Stimulated activated CD4-positive, alpha-beta T cell treated with anti-CD3 and anti-CD28 coated beads, TNF-alpha, amount 100 ng/mL, for 48 hours (primary cell): ENCODE results near the gene OXCT1.
"Not testable (repeated sequence)": the region's sequence is repeated elsewhere in the genome, so short reads cannot be mapped to it uniquely, and the experiment has no call there.

Source experiments
- DNase-seq, 3 donors: peaks; one replicate each; pipeline ENCODE4 v3.0.0-alpha.2; 2020; ENCODE audit warnings: low read depth in 3 of 3

The OXCT1 gene

DNA sequence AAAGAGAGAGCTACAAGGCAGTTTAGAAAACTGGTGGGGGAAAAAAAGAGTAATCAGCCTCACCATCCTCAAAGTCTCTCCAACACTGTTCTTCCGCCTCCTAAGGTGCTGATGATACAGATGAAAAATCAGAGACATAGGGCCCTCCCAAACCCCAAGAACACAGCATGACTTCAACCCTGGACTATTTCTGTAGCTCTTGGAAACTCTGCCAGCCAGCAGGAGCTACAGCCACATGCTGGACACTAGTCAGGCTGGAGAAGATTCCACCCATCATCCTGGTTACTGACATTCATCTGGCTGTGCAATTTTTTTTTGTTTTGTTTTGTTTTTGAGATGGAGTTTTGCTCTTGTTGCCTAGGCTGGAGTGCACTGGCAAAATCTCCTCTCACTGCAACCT lies 42.4 kb downstream of the OXCT1 start:
- DNase-seq, result no peak

DNA sequence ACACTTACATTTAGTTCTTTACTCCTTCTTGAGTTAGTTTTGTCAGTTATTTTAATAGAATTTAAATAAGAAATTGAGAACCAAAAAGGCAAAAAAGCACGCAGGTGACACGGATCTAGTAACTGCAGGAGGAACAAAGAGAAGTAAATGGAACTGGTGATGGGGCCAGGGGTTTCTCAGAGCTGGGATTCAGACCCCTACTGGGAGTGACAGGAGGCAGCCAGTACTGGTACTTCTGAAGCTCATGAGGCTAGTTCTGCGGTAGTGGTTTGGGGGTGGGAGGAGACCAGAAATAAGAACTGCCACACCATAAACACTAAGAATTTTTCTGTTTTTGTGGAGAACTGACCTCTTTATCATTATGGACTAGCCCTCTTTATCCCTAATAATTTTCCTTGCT lies 48.2 kb downstream of the OXCT1 start:
- DNase-seq, result no peak

DNA sequence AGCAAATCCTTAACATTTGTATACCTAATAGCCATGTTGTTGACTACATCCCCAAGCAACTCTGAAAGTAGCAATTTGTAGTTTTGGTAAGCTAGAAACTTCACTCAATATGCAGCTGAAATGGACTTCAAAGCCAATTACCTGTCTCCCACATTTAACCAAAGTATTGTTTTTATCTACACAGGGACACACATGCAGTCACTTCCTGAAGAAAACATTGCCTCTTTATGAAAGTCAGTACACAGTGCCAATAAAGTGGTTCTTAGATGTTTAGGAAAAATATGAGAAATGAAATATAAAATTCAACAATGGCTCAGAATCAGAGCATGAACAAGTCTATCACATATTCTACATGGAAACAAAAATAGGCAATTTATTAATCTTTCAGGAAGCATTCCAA lies 49.2 kb downstream of the OXCT1 start:
- DNase-seq, result no peak

DNA sequence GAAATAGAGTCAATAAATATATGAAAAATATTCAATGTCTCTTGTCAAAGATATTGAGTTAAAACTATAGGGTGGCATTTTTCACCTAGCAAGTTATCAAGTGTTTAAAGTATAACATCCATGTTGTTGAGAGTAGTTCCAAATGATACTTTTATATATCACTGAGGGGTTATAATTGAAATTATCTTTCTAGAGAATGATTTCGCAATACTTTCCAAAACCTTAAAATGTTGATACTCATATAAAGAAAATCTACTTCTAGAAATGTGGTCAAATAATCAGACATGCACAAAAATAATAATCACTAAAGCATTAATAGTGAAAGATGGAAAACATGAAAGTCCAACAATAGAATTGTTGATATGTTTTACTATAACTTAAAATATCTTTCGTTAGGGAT lies 50.1 kb downstream of the OXCT1 start:
- no peak for DNase-seq

DNA sequence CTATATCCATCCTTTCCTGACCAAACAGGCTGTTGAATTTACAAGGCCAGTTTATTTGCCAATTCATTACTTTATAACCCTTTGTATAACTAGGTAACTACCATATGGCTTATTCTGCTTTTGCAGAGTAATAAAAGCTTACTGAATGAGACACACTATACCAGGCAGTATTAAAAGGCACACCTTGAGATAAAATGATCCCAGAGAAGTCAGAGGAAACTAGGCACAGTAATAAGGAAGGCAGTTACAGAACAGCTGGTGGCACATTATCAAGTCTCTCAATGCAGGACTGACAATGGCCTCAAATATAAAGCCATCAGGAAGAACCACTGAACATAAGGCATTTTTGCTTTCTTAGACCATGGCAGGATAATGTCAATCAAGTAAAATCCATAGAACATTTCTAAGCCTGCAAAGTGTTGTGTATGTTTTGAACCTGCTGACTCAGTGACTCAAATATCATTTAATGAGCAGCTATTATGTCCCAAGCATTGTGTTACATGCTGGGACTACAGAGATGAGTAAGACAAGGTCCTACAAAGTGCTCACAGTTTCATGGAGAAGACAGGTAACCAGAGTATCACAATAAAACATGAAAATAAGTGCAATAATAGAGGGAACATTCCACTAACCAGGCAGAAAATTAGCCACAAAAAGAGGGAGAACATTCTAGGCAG lies 52.5 kb downstream of the OXCT1 start:
- DNase-seq, result no peak

DNA sequence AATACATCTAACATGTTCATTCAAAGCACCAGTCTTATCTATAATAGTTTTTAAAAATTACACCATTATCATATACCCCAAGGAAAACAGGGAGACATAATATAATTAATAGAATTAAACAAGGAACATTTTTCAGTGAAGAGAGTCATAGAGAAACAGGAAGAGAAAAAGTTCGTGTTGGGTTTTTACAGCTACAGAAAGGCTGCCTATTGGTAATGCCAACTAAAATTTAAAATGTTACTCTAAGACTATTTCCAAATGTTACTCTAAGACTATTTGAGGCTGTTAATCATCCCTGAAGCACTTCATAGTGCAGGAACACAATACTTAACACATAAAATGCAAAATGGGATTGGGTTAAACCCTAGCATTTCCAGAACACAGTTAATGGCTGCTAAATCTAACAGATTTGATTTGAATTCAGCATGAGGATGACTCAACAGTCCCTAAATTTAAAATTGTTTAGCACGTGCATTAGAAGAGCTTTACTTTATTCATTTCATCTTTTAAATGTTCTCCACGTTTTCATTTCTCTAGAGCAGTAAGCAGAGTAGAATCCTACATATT lies 54.5 kb downstream of the OXCT1 start:
- DNase-seq, result no peak

DNA sequence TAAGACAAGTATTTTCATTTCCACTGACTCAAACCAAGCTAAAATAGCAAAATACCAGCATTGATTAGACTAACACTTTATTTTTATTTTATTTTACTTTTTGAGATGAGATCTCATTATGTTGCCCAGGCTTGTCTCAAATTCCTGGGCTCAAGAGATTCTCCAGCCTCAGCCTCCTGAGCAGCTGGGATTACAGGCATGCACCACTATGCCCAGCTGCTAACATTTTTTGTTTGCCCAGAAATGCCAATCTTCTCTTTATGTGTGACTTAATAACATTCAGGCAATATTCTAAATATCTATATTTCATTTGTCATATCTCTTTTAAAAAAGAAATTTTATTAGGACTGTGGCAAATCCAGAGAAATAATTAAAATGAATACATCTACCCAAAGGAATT lies 55.0 kb downstream of the OXCT1 start:
- no peak for DNase-seq

DNA sequence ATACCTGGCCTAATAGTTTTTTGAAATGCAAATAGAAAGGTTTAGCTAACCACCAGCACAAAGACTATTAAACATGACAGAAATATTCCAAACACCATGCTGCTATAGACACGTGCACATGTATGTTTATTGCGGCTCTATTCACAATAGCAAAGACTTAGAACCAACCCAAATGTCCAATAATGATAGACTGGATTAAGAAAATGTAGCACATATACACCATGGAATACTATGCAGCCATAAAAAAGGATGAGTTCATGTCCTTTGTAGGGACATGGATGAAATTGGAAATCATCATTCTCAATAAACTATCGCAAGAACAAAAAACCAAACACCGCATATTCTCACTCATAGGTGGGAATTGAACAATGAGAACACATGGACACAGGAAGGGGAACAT lies 55.9 kb downstream of the OXCT1 start:
- not testable (repeated sequence) for DNase-seq

DNA sequence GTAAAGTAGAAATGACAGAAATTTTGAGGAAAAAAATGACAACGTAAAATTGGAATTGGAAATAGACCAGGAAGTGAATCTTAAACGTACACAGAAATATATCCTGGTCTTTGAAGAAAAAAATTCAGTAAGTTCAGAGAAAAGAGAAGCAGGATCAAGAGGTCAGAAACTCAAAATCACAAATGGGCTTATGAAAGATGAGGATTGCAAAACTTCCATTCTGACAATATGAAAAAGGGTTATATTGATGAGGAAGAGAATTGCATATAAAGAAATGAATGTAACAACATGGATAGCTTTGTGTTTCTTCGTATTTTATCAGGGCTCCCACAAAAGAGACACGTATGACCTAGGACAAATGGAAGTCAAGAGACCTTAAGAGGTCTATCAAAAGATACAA lies 58.1 kb downstream of the OXCT1 start:
- DNase-seq, result no peak

DNA sequence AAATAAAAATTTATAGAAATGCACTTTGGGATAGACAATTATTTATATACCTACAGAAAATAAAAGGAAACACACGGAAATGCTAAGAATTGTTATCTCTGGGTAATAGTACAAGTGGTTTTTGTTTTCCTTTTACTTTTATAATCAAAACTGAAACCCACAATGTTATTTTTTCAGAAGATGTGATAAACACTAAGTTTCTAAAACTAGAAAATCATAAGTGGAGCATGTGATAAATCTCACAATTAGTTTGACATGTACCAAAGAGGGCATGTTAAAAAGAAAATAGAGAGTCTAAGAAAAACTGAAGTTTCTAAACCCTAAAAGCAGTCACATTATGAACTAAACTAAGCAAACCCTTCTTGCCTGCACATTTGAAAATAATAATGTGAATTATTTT lies 61.1 kb downstream of the OXCT1 start:
- no peak for DNase-seq

DNA sequence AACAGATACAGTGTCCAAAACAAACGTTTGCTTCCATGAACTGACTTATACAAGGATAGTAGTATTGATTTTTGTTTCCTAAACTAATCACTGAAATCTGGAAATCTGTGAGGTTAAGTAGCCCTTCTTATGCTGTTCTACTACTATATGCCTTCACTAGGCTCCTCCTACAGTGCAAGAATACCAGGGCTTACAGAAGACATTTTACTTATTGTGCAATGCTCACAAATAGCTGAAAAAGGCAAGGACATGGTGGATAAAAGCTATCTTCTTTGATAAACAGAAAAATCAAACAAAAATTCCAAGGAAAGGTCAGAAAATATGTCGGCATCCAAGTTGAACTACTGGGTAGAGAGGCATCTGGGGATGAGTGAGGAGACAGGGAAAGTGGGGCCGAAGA lies 61.9 kb downstream of the OXCT1 start:
- no peak for DNase-seq

DNA sequence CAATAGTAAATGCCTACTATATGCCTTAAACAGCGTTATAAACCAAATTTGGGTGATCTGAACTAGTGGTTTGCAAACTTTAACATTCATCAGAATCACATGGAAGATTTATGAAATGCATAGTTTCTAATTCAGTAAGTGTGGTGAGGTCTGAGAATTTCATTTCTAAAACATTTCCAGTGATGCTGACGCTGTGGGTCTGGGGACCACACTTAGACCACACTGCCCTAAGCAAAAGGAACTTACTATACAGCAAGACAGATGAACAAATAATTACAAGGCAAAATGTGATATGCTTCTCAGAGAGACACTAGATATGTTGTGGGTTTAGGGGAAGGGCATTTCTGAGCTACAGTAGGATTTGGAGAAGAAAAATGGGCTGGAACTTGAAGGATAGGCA lies 72.6 kb downstream of the OXCT1 start:
- no peak for DNase-seq

DNA sequence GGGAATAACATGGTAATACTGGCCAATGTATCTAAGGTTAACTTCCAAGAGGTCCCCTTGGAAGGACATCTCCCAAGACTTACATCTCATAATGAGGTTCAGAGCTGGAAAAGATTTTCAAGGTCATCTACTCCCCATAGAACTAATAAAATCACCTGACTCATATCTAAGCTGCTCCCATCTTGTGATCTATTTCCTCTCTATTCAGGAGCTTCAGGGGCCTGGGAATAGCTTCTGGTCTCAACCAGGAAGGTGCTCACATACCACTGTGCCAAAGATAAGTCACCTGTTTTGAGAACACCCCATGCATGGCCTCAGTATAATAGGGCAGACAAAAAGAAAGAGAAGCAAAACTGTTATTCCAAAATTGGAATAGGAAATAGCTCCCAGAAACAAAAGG lies 74.2 kb downstream of the OXCT1 start:
- DNase-seq, result no peak

DNA sequence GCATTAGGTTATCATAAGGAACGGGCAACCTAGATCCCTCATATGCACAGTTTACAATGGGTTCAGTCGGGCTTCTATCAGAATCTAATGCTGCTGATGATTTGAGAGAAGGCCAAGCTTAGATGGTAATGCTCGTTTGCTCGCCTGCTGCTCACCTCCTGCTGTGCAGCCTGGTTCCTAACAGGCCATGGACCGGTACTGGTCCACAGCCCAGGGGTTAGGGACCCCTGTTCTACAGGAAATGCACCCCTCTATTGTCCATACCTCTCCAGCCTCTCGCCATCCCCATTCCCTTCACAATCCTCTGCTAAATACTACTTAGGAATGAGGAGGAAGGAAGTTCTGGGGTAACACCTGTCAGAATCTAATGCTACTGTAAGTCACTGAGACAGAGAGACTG lies 75.1 kb downstream of the OXCT1 start:
- DNase-seq, result no peak

DNA sequence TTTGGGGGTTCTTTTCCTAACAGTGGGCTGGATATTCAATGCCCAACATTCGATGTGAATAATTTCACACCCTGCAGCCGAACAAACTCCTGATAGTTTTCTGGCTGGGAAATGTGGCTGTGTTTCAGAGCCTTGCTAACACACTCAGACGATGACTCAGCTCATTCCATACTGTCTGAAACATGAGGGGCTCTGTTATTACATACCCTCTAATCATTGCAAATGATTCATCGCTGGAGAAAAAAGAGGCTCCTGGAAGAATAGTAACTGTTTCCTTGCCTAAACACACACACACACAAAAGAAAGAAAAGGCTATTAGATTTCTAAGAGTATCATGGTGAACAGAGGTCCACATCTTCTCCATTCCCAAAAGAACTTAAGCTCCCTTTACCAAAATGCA lies 75.8 kb downstream of the OXCT1 start:
- DNase-seq, result no peak

DNA sequence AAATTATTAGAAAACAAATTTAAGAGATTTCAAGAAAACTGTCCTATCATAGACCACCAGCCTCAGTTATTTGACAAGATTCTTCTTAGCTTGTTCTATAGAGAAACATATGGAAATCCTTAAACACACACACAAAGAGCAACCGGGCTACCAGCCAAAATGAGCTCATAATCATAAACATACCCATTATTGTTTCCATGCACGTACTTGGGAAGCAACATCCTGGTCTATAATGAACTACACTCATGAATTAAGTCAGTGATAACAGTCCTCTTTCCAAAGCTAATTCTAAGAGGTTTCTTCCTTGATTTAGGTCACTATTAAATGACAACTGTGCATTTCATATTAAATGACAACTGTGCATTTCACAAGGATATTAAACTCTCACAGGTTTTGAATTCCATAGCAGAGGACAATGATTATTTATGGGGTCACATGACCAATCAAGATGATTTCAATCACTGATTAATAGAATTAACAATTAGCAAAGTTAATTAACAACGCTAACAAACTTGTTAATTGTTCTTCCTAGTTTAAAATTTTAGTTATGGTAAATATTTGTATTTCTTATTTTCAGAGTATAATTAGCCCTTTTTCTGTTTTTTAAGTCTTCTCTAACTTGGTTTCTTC lies 77.0 kb downstream of the OXCT1 start:
- DNase-seq, result no peak

DNA sequence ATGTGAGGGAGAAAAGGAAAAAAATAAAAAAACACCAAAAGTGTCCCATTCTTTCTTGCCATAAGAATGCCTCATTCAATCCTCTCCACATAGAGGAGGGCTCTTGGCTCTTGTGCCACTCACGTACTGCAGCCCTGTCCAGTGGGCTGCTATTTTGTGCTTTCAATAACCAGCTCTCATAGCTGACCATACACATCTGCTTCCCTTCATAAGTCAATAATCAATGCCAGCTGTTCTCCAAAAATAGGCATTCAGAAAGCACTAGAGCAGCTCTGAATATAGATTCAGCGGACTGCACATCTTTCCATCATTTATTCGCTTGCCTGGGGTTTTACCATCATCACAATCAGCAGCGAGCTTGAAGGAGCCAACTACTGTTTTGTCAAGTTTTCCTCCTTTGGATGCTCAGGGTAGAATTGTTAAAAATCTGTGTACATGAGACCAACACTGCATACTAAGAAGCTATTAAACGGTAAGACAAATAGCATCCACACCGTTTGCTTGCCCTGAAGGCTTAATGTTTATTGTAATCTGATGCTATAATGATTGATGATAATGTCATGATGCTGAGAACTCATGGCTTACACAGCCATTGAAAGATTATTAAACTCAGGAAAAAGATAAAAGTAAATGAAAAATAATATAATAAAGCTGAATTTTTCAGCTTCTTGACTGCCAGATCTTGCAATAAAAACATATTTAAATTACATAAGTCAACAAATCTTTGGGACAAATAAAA lies 80.0 kb downstream of the OXCT1 start:
- no peak for DNase-seq

DNA sequence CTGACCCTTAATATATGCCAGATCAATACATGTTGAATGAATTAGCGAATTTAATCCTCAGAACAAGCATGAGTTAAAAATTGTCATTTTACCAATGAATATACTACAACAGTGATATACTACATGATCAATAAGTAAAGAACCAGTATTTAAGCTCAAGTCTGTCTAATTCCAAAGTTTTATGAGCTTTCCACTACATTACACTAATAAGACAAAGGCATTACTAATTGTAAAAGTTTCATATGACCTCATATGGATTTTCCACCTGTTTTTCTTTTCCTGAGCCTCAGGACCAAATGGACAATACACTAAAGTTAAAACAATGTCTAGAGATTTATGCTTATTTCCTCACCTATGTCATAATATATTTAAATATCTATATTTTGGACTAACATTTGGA lies 80.8 kb downstream of the OXCT1 start:
- DNase-seq, result no peak

DNA sequence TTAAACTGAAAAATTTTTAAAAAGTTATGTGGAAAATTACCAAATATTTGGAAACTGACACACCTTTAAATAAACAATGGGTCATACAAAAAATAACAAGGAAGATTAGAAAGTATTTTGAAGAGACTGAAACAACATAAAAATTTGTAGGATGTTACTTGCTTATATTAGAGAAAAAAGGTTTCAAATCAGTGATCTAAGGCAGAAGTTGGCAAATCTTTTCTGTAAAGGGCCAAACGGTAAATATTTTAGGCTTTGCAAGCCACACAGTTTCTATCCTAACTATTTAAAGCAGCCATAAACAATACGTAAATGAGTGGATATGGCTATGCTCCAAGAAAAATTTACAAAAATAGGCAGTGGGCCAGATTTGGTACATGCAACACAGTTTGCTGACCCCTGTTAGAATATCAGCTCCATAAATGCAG lies 81.3 kb downstream of the OXCT1 start:
- DNase-seq, result no peak

DNA sequence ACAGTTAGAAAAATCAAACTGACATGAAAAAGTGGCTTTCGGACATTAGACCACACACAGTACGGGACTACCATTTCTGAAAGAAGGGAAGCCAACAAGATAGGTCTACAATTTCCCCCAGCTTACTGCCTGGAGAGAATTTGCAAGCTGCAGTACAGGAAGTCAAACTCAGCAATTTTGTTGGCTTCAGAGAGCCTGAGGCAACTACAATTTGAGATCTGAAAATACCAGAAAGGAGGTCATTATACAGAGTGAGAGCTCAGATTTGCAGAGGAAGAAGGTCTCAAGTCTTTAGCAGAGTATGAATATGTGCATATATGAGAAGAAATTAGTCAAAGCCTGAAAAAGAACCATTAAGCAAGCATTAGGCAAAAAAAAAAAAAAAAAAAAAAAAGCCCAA lies 83.0 kb downstream of the OXCT1 start:
- no peak for DNase-seq

DNA sequence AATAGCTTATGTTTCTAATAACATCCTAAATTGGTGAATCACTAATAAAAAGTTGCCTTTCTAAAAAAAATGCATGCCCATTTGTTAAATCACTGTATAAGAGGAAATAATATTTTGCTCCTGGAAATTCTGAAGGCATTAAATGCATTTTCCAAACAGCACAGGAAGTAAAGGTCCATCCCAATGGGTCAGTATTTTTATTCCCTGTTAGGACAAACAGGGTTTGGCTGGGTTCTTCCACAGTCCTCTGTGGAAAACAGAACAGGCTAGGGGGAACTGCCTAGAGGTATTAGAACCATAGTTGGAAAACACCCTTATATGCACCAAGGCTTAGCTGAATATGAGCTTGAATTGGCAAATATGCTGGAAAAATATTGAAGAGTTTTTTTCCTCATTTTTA lies 85.2 kb downstream of the OXCT1 start:
- DNase-seq, result no peak

DNA sequence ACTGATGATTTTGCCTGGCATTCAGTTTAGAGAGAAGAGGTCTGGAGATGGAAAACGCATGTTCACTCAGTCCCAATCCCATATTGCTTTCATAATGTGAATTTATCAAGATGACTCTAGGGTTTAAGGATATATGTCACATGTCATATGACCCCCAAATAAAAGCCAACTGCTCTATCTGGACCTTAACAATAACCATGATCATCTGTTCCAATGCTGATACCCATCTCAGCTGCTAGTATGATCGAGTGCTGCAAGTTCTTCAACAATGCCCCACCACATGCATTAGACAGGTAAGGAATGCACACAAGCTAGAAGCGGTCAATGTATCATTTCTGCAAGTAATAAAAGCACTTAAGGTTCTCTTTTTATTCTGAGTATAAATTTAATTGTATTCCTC lies 91.8 kb downstream of the OXCT1 start:
- no peak for DNase-seq

DNA sequence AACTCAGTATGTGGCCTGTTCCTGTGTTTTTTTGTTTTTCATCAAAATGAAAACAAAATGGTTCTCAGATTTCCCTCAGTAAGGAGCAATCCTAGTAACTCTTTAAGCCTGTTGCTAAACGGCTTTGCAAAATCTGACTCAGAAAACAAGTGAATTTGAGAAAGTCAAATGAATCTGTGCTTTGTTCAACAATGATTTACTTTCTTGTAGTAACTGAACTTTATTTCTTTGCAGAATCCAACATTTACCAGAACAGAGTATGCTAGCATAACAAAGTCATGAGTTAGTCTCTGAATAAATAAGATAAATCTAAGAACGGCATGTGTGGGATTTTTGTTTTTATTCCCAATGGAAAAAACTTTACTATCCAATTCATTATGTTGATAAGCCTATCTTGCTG lies 93.8 kb downstream of the OXCT1 start:
- DNase-seq, result no peak
